Liver (tissue), 9 donors: ENCODE measurements around the gene CSRP1. TPM values are rescaled to one million over a fixed set of nuclear protein-coding genes. Genes with fewer than 3 reads are reported as not detected.

Source experiments
- DNase-seq: peaks from one replicate; pipeline ENCODE4 v3.0.0-alpha.2; 2017; ENCODE audit warnings: low spot score
- H3K27ac ChIP-seq, 2 donors: one replicate each; pipeline ENCODE4 v1.7.0; 2013; ENCODE audit warnings: inconsistent platforms in 2 of 2, low read length in 2 of 2, control low read depth in 1 of 2, low read depth in 1 of 2, mild to moderate bottlenecking in 1 of 2
- H3K27me3 ChIP-seq, 4 donors: one replicate each; pipeline versions ENCODE4 v1.6.1 to v1.7.0; 2013; ENCODE audit warnings: low read length in 3 of 4, inconsistent platforms in 1 of 4, mild to moderate bottlenecking in 1 of 4, moderate library complexity in 1 of 4; ENCODE audit not compliant: control insufficient read depth in 4 of 4, insufficient read depth in 4 of 4
- H3K36me3 ChIP-seq, 4 donors: one replicate each; pipeline versions ENCODE4 v1.6.1 to v1.7.0; 2013; ENCODE audit warnings: low read length in 3 of 4, mild to moderate bottlenecking in 3 of 4, low read depth in 1 of 4, moderate library complexity in 1 of 4; ENCODE audit not compliant: control insufficient read depth in 4 of 4, insufficient read depth in 3 of 4
- H3K4me1 ChIP-seq, 4 donors: one replicate each; pipeline versions ENCODE4 v1.6.1 to v1.7.0; 2013; ENCODE audit warnings: low read length in 3 of 4, mild to moderate bottlenecking in 3 of 4, moderate library complexity in 1 of 4; ENCODE audit not compliant: control insufficient read depth in 4 of 4, insufficient read depth in 4 of 4
- H3K4me3 ChIP-seq, 3 donors: one replicate each; pipeline versions ENCODE4 v1.6.1 to v1.7.0; 2013; ENCODE audit warnings: low read length in 3 of 3, control low read depth in 1 of 3, low read depth in 1 of 3, mild to moderate bottlenecking in 1 of 3
- H3K9ac ChIP-seq, 2 donors: one replicate each; pipeline ENCODE4 v1.7.0; 2013; ENCODE audit warnings: low read length in 2 of 2, mild to moderate bottlenecking in 2 of 2, moderate library complexity in 2 of 2, control low read depth in 1 of 2, low read depth in 1 of 2
- H3K9me3 ChIP-seq, 4 donors: one replicate each; pipeline versions ENCODE4 v1.6.1 to v1.7.0; 2013; ENCODE audit warnings: low read length in 3 of 4; ENCODE audit not compliant: control insufficient read depth in 4 of 4
- EGR1 ChIP-seq, 2 donors: IDR thresholded peaks; 2 replicates each; pipeline ENCODE4 v1.6.1; 2016 to 2018; ENCODE audit warnings: antibody characterized with exemption in 2 of 2, low read depth in 2 of 2
- FOXA1 ChIP-seq: IDR thresholded peaks from 2 replicates; pipeline ENCODE4 v1.6.1; 2016; ENCODE audit warnings: antibody characterized with exemption
- FOXA2 ChIP-seq: IDR thresholded peaks from 2 replicates; pipeline ENCODE4 v1.6.1; 2016; ENCODE audit warnings: antibody characterized with exemption
- GABPA ChIP-seq, 2 donors: IDR thresholded peaks in 1 of 2; conservative IDR thresholded peaks in 1 of 2; 2 replicates each; pipeline ENCODE4 v1.6.1; 2016; ENCODE audit warnings: antibody characterized with exemption in 2 of 2, mild to moderate bottlenecking in 1 of 2, moderate library complexity in 1 of 2
- HNF4A ChIP-seq, 2 donors: conservative IDR thresholded peaks; 2 replicates each; pipeline ENCODE4 v1.6.1; 2016; ENCODE audit warnings: antibody characterized with exemption in 2 of 2, mild to moderate bottlenecking in 2 of 2
- HNF4G ChIP-seq: IDR thresholded peaks from 2 replicates; pipeline ENCODE4 v1.6.1; 2016; ENCODE audit warnings: antibody characterized with exemption
- JUND ChIP-seq, 2 donors: IDR thresholded peaks; 2 replicates each; pipeline ENCODE4 v1.6.1; 2016; ENCODE audit warnings: antibody characterized with exemption in 2 of 2
- NR2F2 ChIP-seq: IDR thresholded peaks from 2 replicates; pipeline ENCODE4 v1.6.1; 2016; ENCODE audit warnings: antibody characterized with exemption
- RAD21 ChIP-seq, 2 donors: IDR thresholded peaks; 2 replicates each; pipeline ENCODE4 v1.6.1; 2016; ENCODE audit warnings: antibody characterized with exemption in 2 of 2, mild to moderate bottlenecking in 2 of 2
- RXRA ChIP-seq, 2 donors: IDR thresholded peaks; 2 replicates each; pipeline ENCODE4 v1.6.1; 2017 to 2018; ENCODE audit warnings: antibody characterized with exemption in 2 of 2, mild to moderate bottlenecking in 1 of 2
- SP1 ChIP-seq: IDR thresholded peaks from 2 replicates; pipeline ENCODE4 v1.6.1; 2018; ENCODE audit warnings: antibody characterized with exemption, mild to moderate bottlenecking
- TAF1 ChIP-seq: conservative IDR thresholded peaks from 2 replicates; pipeline ENCODE4 v1.6.1; 2016; ENCODE audit warnings: antibody characterized with exemption, mild to moderate bottlenecking
- YY1 ChIP-seq: IDR thresholded peaks from 2 replicates; pipeline ENCODE4 v1.6.1; 2016; ENCODE audit warnings: antibody characterized with exemption, mild to moderate bottlenecking
- WGBS: extraction: QIAGEN DNeasy Blood & Tissue Kit; methylation state at CpG from one replicate; pipeline ENCODE4 v1.1.7; 2013; 5-methylcytosine and 5-hydroxymethylcytosine counted together
- polyA plus RNA-seq, 2 donors: library from polyadenylated mRNA; stranded (reverse) in 1 of 2; unstranded in 1 of 2; fragments of 200-250 nt in 1 of 2; fragments of >200 nt in 1 of 2; fragmentation: Nextera tagmentation in 1 of 2; extraction: Ambion mirVana in 1 of 2; gene quantifications; one replicate each; pipeline versions ENCODE4 v1.2.1 to v1.2.3, GENCODE V29; 2013 to 2015
- total RNA-seq, 2 donors: library from RNA; depleted of rRNA; stranded (reverse); fragments of >200 nt; gene quantifications; one replicate each; pipeline ENCODE4 v1.2.3, GENCODE V29; 2014
- TF ChIP-seq, protein P1 (sequence below): IDR thresholded peaks from 2 replicates; pipeline ENCODE4 v1.6.1; 2016; ENCODE audit warnings: antibody characterized with exemption
- TF ChIP-seq, protein P2 (sequence below): IDR thresholded peaks from 2 replicates; pipeline ENCODE4 v1.6.1; 2016; ENCODE audit warnings: antibody characterized with exemption, mild to moderate bottlenecking
- TF ChIP-seq, protein P3 (sequence below): IDR thresholded peaks from 2 replicates; pipeline ENCODE4 v1.6.1; 2016; ENCODE audit warnings: antibody characterized with exemption
- TF ChIP-seq, protein P4 (sequence below): IDR thresholded peaks from 2 replicates; pipeline ENCODE4 v1.6.1; 2016; ENCODE audit warnings: antibody characterized with exemption
- TF ChIP-seq, protein P5 (sequence below): fragments of 150-350 bp; IDR thresholded peaks from 2 replicates; pipeline ENCODE4 v1.5.1; 2017; ENCODE audit warnings: improper control_type of control experiment, low read depth, low read length; ENCODE audit not compliant: missing input control
- donor health status: healthy.
- donor health status: healthy.
- donor health status: healthy.
- donor health status: healthy.
- donor health status: healthy.

The CSRP1 gene
- total and polyA plus RNA-seq, 4 donors = 42.7 to 96.9 (median 68.3) TPM

DNA sequence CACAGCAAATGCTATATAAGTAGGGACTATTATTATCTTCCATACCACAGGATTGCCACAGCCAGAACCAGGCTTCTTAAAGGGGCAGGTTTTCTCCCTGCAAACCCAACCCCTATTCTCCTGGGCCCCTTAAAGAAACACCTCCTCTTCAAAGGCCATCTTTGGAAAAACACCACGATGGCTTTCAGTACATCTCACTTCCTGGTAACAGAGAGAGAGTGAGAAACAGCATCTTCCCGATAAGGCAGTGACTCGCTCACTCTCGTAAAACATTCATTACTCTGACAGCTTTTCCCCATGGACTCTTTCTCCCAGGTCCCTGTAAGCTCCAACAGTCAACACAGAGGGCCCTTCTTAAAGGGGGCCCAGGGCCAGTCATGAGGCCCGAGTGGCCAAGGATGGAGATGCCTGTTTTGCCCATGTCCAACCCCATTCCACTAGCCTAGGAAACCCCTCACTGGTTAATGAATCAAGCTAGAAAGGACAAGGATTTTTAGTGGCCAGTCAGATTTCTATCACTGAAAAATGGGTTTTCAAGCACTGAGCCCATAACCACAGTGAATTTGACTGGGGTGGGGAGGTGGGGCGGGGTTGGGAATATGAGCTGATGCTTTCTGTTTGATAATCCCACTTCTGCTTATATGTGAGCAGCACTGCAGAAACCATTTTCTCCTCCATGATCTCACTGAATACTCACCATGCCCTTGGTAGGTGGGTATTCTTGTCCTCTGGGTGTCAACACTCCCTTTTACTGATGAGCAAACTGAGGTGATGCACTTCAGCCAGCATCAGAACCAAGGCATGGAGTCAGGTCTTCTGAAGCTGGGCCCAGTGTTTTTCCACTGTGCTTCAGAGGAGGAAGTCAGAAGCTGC, 28.4 kb upstream of the CSRP1 start:
- peaks cover 3 to 20% (median 15%) of the 10 kb centered on the region in 4 donors for H3K4me1 ChIP-seq
- no peak for TF ChIP-seq FOXA2
- no peak for TF ChIP-seq GABPA (IDR thresholded peaks at IDR 0.05 in 1 of 2, conservative IDR thresholded peaks at IDR 0.05 in 1 of 2)
- no peak for TF ChIP-seq YY1
- TF ChIP-seq HNF4A (conservative IDR thresholded peaks at IDR 0.05) = no peak
- TF ChIP-seq, protein P1, sequence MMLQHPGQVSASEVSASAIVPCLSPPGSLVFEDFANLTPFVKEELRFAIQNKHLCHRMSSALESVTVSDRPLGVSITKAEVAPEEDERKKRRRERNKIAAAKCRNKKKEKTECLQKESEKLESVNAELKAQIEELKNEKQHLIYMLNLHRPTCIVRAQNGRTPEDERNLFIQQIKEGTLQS = no peak
- TF ChIP-seq, protein P2, sequence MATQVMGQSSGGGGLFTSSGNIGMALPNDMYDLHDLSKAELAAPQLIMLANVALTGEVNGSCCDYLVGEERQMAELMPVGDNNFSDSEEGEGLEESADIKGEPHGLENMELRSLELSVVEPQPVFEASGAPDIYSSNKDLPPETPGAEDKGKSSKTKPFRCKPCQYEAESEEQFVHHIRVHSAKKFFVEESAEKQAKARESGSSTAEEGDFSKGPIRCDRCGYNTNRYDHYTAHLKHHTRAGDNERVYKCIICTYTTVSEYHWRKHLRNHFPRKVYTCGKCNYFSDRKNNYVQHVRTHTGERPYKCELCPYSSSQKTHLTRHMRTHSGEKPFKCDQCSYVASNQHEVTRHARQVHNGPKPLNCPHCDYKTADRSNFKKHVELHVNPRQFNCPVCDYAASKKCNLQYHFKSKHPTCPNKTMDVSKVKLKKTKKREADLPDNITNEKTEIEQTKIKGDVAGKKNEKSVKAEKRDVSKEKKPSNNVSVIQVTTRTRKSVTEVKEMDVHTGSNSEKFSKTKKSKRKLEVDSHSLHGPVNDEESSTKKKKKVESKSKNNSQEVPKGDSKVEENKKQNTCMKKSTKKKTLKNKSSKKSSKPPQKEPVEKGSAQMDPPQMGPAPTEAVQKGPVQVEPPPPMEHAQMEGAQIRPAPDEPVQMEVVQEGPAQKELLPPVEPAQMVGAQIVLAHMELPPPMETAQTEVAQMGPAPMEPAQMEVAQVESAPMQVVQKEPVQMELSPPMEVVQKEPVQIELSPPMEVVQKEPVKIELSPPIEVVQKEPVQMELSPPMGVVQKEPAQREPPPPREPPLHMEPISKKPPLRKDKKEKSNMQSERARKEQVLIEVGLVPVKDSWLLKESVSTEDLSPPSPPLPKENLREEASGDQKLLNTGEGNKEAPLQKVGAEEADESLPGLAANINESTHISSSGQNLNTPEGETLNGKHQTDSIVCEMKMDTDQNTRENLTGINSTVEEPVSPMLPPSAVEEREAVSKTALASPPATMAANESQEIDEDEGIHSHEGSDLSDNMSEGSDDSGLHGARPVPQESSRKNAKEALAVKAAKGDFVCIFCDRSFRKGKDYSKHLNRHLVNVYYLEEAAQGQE = no peak
- TF ChIP-seq EGR1 (IDR thresholded peaks at IDR 0.05; ENCODE audit: low read depth in 2 of 2) = no peak
- no peak for TF ChIP-seq NR2F2
- no peak for TF ChIP-seq TAF1
- no peak for TF ChIP-seq HNF4G
- TF ChIP-seq SP1 = no peak
- TF ChIP-seq, protein P3, sequence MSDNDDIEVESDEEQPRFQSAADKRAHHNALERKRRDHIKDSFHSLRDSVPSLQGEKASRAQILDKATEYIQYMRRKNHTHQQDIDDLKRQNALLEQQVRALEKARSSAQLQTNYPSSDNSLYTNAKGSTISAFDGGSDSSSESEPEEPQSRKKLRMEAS = no peak
- H3K4me3 ChIP-seq = no peak overlapping the region
- H3K9me3 ChIP-seq = no peaks in the 10 kb centered on the region
- 75% methylated on average over 6 of the region's 6 CpGs for WGBS
- no peak overlapping the region for H3K27ac ChIP-seq
- DNase-seq = no peak
- no peaks in the 10 kb centered on the region for H3K36me3 ChIP-seq
- peaks cover 0 to 3% (median 0%) of the 10 kb centered on the region in 4 donors for H3K27me3 ChIP-seq
- H3K9ac ChIP-seq = no peak overlapping the region

DNA sequence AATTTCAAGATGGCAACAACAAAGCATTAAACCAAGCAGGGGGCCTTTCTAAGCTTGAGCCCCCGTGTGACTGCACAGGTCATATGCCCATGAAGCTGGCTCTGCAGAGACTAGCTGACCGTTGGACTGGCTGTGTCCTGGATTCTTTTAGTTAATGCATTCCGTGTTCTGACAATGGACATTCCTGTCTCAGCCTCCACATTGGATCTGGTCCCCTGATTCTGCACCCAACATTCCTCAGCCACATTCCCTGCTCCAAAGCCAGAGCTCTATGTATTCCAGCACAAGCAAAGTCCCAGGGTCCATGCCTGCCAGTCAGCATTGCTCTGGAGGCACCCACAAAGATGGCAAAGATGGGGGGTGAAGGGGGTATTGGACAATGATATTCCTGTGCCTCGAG, 26.9 kb upstream of the CSRP1 start:
- H3K4me3 ChIP-seq = no peak overlapping the region
- no peak overlapping the region for H3K9ac ChIP-seq
- H3K4me1 ChIP-seq = peaks cover 0 to 10% (median 7%) of the 10 kb centered on the region in 4 donors
- H3K27me3 ChIP-seq = no peaks in the 10 kb centered on the region
- H3K36me3 ChIP-seq = no peaks in the 10 kb centered on the region
- no peak for DNase-seq
- TF ChIP-seq YY1 (no peak), FOXA1 (no peak), RXRA (IDR thresholded peaks at IDR 0.05) (no peak), RAD21 (IDR thresholded peaks at IDR 0.05) (no peak), JUND (IDR thresholded peaks at IDR 0.05) (no peak), TAF1 (no peak)
- TF ChIP-seq, protein P4, sequence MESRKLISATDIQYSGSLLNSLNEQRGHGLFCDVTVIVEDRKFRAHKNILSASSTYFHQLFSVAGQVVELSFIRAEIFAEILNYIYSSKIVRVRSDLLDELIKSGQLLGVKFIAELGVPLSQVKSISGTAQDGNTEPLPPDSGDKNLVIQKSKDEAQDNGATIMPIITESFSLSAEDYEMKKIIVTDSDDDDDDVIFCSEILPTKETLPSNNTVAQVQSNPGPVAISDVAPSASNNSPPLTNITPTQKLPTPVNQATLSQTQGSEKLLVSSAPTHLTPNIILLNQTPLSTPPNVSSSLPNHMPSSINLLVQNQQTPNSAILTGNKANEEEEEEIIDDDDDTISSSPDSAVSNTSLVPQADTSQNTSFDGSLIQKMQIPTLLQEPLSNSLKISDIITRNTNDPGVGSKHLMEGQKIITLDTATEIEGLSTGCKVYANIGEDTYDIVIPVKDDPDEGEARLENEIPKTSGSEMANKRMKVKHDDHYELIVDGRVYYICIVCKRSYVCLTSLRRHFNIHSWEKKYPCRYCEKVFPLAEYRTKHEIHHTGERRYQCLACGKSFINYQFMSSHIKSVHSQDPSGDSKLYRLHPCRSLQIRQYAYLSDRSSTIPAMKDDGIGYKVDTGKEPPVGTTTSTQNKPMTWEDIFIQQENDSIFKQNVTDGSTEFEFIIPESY = no peak
- TF ChIP-seq, protein P3 = no peak
- TF ChIP-seq, protein P2 = no peak
- TF ChIP-seq, protein P5, sequence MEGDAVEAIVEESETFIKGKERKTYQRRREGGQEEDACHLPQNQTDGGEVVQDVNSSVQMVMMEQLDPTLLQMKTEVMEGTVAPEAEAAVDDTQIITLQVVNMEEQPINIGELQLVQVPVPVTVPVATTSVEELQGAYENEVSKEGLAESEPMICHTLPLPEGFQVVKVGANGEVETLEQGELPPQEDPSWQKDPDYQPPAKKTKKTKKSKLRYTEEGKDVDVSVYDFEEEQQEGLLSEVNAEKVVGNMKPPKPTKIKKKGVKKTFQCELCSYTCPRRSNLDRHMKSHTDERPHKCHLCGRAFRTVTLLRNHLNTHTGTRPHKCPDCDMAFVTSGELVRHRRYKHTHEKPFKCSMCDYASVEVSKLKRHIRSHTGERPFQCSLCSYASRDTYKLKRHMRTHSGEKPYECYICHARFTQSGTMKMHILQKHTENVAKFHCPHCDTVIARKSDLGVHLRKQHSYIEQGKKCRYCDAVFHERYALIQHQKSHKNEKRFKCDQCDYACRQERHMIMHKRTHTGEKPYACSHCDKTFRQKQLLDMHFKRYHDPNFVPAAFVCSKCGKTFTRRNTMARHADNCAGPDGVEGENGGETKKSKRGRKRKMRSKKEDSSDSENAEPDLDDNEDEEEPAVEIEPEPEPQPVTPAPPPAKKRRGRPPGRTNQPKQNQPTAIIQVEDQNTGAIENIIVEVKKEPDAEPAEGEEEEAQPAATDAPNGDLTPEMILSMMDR = no peak
- no peaks in the 10 kb centered on the region for H3K9me3 ChIP-seq
- 89% methylated on average over 4 of the region's 4 CpGs for WGBS
- no peak overlapping the region for H3K27ac ChIP-seq
